Measurements from ENCODE around the gene BMP7. TPM values are rescaled to one million over a fixed set of nuclear protein-coding genes. Genes with fewer than 3 reads are reported as not detected.

BMP7 gene
- total and polyA plus RNA-seq, 8 donors: 0.12 to 2.5 (median 0.33) TPM; not detected in 1

DNA sequence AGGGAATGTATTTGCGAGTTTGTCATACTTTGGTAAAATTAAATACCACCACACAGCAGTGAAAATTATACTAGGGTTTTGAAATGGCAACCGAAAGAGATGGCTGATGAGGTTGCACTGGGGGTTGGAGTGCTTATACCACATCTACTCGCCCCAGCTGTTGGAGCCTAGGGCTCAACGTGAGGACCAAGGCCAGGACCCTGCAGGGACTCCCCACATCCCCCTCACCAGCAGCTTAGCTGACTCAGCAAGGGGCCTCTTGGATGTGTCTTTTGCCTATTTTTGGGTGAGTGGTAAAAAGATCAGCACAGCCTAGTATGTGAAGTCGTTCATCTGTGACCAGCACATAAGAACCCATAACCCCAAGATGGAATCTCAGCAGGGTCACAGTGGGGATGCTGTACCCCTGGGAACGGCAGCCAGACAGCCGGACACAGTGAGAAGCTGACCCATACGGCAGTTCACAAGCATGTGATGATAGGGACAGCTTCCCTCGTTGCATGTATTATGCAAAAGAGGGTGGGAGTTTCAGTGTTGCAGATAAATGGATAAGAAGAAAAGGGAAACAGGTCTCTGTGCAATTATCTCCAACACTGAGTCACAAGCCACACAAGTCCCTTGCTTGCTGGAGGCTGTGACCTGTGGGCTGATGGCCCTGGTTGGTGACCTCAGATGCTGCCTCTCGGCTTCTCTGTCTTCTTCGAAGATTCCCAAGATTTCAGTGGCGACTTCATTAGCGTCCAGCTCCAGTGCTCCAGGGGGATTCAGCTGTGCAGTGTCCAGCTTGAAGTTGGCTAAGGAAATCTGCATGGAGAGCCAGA, 42.2 kb upstream of the BMP7 start:
- FAIRE-seq (no peak), DNase-seq (no peak), ATAC-seq (no peak)
- Histone ChIP-seq H3K4me1 (no peaks in the 10 kb centered on the region), H3K9me3 (no peaks in the 10 kb centered on the region), H3K27ac (no peak overlapping the region), H3K36me3 (no peaks in the 10 kb centered on the region), H3K27me3 (no peaks in the 10 kb centered on the region), H3K4me3 (no peak overlapping the region)
- TF ChIP-seq, protein P1, sequence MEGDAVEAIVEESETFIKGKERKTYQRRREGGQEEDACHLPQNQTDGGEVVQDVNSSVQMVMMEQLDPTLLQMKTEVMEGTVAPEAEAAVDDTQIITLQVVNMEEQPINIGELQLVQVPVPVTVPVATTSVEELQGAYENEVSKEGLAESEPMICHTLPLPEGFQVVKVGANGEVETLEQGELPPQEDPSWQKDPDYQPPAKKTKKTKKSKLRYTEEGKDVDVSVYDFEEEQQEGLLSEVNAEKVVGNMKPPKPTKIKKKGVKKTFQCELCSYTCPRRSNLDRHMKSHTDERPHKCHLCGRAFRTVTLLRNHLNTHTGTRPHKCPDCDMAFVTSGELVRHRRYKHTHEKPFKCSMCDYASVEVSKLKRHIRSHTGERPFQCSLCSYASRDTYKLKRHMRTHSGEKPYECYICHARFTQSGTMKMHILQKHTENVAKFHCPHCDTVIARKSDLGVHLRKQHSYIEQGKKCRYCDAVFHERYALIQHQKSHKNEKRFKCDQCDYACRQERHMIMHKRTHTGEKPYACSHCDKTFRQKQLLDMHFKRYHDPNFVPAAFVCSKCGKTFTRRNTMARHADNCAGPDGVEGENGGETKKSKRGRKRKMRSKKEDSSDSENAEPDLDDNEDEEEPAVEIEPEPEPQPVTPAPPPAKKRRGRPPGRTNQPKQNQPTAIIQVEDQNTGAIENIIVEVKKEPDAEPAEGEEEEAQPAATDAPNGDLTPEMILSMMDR (IDR thresholded peaks at IDR 0.05): no peak
- intact Hi-C loops (cut with DNase I): no loop called here
- WGBS, 2 donors: 40 to 57% methylated on average over 13 of the region's 13 CpGs

DNA sequence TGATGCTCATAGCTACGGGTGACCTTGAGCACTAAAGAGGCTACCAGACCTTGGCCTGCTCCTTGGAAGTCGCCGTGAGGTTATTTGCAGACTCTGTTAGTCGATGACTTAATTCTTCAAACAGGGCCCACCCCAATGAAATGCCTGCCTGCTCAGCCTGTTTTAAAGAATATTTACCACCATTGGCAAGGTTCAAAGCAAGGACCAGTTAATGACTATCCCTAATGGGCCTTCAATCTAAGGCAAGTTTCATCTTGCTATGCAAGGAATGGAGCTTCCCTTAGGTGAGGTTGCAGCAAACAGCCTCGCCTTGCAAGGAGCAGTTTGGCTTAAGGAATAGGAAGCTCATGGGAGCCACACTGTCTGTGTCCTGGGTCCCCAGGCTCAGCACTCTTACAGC, 40.3 kb upstream of the BMP7 start:
- TF ChIP-seq, protein P1 (IDR thresholded peaks at IDR 0.05): no peak
- no peak overlapping the region for H3K27ac ChIP-seq
- ATAC-seq: no peak
- no peaks in the 10 kb centered on the region for H3K27me3 ChIP-seq
- no peak for DNase-seq
- 55 to 60% methylated on average over 5 of the region's 5 CpGs for WGBS, 2 donors
- H3K36me3 ChIP-seq: no peaks in the 10 kb centered on the region
- no peak for FAIRE-seq
- H3K4me3 ChIP-seq: no peak overlapping the region
- intact Hi-C loops (cut with DNase I): no loop called here
- no peaks in the 10 kb centered on the region for H3K9me3 ChIP-seq
- no peaks in the 10 kb centered on the region for H3K4me1 ChIP-seq

DNA sequence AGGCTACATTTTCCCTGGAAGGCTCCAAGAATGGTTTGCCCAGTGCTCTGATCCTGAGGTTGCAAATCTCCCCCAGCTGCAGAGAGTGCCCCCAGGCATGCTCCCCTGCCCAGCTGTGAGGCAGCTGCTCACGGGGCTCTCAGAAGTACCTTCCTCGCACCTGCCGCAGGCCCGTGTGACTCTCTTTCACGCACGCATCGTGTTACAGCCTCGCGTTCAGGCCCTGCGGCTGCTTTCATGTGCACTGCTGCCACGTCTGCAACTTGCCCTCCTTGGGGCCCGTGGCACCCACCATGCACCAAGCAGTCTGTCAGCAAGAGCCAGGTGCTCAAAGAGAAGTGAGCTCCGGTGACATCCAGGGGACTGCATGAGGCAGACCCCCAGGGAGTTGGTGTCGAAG, 34.6 kb upstream of the BMP7 start:
- no peak for FAIRE-seq
- H3K27me3 ChIP-seq: no peaks in the 10 kb centered on the region

DNA sequence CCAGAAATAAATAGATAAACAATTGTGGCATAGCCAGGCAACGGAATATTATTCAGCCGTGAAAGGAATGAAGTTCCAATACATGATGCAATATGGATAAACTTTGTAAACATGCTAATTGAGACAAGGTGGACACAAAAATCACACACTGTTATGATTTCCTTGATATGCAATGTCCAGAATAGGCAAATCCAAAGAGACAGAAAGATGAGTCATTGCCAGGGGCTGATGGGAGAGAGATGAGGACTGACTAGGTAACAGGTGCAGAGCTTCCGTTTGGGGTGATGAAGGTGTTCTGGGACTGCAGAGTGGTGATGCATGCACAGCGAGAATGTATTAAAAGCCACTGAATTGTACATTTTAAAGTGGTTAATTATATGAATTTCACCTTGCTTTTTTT, 32.0 kb upstream of the BMP7 start:
- no peak for ATAC-seq
- FAIRE-seq: no peak
- TF ChIP-seq, protein P1 (IDR thresholded peaks at IDR 0.05): no peak
- intact Hi-C loops (cut with DNase I): no loop called here
- Histone ChIP-seq H3K27ac (no peak overlapping the region), H3K36me3 (no peaks in the 10 kb centered on the region), H3K9me3 (no peaks in the 10 kb centered on the region), H3K27me3 (no peaks in the 10 kb centered on the region), H3K4me1 (no peaks in the 10 kb centered on the region), H3K4me3 (no peak overlapping the region)
- 62 to 78% methylated on average over 4 of the region's 4 CpGs for WGBS, 2 donors
- no peak for DNase-seq

More for the DNA sequence above, 34.6 kb upstream of the BMP7 start:
- ATAC-seq (no peak), DNase-seq (no peak)
- intact Hi-C loops (cut with DNase I): no loop called here
- TF ChIP-seq, protein P1 (IDR thresholded peaks at IDR 0.05): no peak
- Histone ChIP-seq H3K4me1 (no peaks in the 10 kb centered on the region), H3K36me3 (no peaks in the 10 kb centered on the region), H3K4me3 (no peak overlapping the region), H3K9me3 (no peaks in the 10 kb centered on the region), H3K27ac (no peak overlapping the region)
- 56 to 58% methylated on average over 14 of the region's 14 CpGs for WGBS, 2 donors

DNA sequence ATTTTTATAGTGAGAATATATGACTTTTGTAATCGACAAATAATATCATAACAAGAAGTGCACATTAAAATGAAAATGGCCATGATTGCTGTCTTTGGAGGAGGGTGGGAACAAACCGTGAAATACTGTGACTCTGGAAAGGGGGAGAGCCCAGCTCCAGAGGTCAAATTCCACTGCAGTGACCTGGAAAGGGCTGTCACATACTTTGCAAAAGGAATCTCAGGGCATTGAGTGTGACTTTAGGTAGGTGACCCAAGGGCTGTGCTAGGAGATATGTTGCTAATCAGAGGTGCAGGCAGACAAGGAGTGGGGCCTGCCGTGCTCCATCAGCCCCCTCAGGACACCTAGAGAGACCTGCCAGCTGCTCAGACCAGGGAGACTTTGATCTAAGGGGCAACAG, 28.1 kb upstream of the BMP7 start:
- H3K27me3 ChIP-seq: no peaks in the 10 kb centered on the region

More for the DNA sequence above, 28.1 kb upstream of the BMP7 start:
- no peaks in the 10 kb centered on the region for H3K9me3 ChIP-seq
- WGBS, 2 donors: 42 to 48% methylated on average over 3 of the region's 3 CpGs
- no peaks in the 10 kb centered on the region for H3K36me3 ChIP-seq
- H3K4me3 ChIP-seq: no peak overlapping the region
- no peak for FAIRE-seq
- H3K27ac ChIP-seq: no peak overlapping the region
- TF ChIP-seq, protein P1 (IDR thresholded peaks at IDR 0.05): no peak
- ATAC-seq: no peak
- H3K4me1 ChIP-seq: no peaks in the 10 kb centered on the region
- DNase-seq: no peak
- intact Hi-C loops (cut with DNase I): no loop called here

Data from pancreas (tissue), 10 donors.